Activated CD4-positive, alpha-beta T cell treated with anti-CD3 and anti-CD28 coated beads for 1 hour (primary cell): Measurements from ENCODE around the gene FGF2.
"Not testable (repeated sequence)": the region's sequence is repeated elsewhere in the genome, so short reads cannot be mapped to it uniquely, and the experiment has no call there.

Experiments
- DNase-seq: peaks from one replicate; pipeline ENCODE4 v3.0.0-alpha.2; 2020

FGF2 gene

GRCh38 chr4:122826553-122827257 lies at the start of gene FGF2:
FGF2 (plus strand) TSS chr4:122826831; CDS start chr4:122827175, 344 bp downstream.
- no peak for DNase-seq

GRCh38 chr4:122776916-122777315 lies 49.7 kb upstream of the FGF2 start:
- DNase-seq: no peak

GRCh38 chr4:122777846-122778673 lies 48.6 kb upstream of the FGF2 start:
- no peak for DNase-seq

GRCh38 chr4:122781486-122781885 lies 45.1 kb upstream of the FGF2 start:
- no peak for DNase-seq

GRCh38 chr4:122783301-122784215 lies 43.1 kb upstream of the FGF2 start:
- no peak for DNase-seq

- no peak for DNase-seq
Measured at GRCh38 chr4:122784261-122784660, 42.4 kb upstream of the FGF2 start.

DNA sequence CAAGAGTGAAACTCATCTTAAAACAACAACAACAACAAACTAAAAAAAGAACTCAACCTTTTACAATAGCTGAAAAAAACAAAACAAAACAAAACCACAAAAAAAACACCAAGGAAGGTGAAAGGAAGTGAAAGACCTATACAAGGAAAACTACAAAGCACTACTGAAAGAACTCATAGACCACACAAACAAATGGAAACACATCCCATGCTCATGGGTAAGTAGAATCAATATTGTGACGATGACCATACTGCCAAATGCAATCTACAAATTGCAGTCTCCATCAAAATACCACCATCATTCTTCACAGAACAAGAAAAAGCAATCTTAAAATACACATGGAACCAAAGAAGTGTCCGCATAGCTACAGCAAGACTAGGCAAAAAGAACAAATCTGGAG lies 41.5 kb upstream of the FGF2 start:
- no peak for DNase-seq

DNA sequence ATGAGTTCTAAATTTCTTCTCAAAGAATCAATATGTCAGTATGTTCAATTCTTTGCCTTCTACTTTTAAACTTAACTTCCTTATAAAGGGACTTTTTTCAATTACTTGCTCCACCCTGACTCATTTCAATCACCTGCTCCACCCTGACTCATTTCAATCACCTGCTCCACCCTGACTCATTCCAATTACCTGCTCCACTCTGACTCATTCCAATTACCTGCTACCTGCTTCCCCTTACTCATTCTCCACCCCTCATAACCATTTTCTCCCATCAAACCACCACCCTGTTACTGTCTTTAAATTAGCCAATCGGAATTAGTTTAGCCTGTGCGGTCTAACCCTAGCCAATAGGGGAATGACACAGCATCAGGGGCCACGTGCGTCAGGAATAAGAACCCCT lies 40.3 kb upstream of the FGF2 start:
- DNase-seq: not testable (repeated sequence)

DNA sequence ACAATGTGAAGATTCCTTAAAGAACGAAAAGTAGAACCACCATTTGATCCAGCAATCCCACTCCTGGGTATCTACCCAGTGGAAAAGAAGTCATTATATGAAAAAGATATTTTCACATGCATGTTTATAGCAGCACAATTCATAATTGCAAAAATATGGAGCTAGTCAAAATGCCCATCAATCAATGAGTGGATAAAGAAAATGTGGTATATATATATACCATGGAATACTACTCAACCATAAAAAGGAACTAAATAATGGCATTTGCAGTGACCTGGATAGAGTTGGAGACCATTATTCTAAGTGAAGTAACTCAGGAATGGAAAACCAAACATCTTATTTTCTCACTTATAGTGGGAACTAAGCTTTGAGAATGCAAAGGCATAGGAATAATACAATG lies 39.7 kb upstream of the FGF2 start:
- not testable (repeated sequence) for DNase-seq

GRCh38 chr4:122787940-122788339 lies 38.7 kb upstream of the FGF2 start:
- no peak for DNase-seq

GRCh38 chr4:122788935-122789334 lies 37.7 kb upstream of the FGF2 start:
- DNase-seq: no peak

GRCh38 chr4:122793811-122794210 lies 32.8 kb upstream of the FGF2 start:
- DNase-seq: no peak

- no peak for DNase-seq
Measured at GRCh38 chr4:122796801-122797404, 29.7 kb upstream of the FGF2 start.

GRCh38 chr4:122797405-122798094 lies 29.1 kb upstream of the FGF2 start:
- DNase-seq: no peak

- DNase-seq: no peak
Measured at GRCh38 chr4:122798101-122798500, 28.5 kb upstream of the FGF2 start.

DNA sequence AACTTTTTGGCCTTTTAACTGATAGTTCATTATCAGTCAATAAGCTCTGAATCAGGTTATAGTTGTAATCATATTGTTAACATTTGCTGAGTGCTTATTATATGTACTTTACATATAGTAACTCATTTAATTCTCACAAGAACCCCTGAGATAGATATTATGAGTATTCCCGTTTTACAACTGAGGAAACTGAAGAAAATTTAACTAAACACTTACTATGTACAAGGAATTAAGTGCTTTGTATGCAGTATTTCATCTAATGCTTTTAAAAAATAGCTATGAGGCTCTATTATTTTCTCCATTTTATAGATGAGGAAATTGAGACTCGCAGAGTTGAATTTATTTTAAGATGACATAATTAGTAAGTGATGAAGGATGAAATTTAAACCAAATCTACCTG lies 27.7 kb upstream of the FGF2 start:
- DNase-seq: no peak

- DNase-seq: no peak
Measured at GRCh38 chr4:122803788-122804208, 22.8 kb upstream of the FGF2 start.

DNA sequence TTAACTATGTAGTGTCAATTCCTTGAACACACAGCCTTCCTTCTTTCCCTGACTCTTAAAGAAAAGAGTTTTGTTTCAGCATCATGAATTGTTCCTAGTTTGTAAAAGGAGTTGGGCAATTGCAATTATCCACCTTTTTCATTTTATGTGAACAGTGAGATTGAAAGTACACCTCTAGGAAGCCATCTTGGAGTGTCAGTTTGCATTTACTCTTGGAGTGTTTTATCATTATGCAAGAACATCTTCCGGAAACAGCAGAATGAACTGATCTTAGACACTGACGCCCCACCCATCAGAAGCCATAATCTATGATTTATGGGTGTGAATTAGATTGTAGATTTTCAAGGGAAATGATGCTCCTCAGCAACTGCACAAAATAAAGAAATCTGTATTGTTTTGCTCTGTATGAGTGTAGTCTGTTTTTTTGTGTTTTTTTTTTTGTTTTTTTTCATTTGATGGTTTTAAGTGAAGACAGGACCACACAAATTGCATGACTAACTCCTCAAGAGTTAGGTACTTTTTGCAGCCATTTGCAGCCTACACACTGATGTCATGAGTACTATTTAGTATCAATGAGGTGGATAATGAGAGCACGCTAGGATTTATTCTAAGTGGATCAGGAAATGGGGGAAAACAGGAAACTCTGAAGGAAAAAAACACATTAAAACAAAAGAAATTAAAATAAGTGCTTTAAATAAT lies 19.5 kb upstream of the FGF2 start:
- DNase-seq: no peak

DNA sequence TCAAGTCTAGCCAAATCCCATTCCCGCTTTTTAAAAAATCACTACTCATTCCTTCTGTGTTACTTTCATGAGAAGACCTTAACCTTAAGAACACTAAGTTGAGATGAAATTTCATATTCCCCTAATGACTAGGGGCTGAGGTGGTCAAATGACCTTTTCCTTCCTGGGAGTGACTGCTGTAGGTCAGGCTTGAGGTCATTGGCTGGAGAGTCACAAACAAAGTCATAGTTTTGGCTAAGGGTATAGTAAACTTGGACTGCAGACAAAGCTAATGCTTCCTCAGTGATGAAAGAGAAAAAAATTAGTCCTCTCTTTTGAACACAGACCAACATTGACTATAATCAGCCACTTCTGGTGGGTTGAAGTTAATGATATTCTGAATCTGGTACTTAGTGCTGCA lies 16.0 kb upstream of the FGF2 start:
- DNase-seq: no peak

DNA sequence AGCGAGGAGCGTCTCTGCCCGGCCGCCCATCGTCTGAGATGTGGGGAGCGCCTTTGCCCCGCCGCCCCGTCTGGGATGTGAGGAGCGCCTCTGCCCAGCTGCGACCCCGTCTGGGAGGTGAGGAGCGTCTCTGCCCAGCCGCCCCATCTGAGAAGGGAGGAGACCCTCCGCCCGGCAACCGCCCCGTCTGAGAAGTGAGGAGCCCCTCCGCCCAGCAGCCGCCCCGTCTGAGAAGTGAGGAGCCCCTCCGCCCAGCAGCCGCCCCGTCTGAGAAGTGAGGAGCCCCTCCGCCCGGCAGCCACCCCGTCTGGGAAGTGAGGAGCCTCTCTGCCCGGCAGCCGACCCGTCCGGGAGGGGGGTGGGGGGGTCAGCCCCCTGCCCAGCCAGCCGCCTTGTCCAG lies 14.8 kb upstream of the FGF2 start:
- not testable (repeated sequence) for DNase-seq

GRCh38 chr4:122812823-122813222 lies 13.8 kb upstream of the FGF2 start:
- not testable (repeated sequence) for DNase-seq

DNA sequence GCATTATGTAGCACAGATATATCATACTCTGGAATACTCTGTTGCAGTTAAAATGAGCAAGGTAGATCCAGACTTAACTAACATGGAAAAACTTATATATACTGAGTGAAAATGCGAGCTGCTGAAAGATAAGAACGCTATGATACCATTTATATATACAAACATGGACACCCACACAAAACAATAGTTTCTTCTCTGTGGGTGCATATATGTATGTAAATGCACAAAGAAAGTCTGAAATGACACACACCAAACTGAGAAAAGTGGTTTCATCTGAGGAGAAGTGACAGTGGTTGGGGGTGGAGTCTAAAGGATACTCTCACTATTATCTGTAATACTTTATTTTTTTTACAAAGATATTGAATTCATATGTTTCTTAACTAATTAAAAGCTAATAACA lies 12.2 kb upstream of the FGF2 start:
- no peak for DNase-seq
